GM19351 (cell line): Measurements from ENCODE around the gene NPRL2.

Source experiments
- ATAC-seq: cut with Tn5 transposase; IDR thresholded peaks from one replicate; pipeline ENCODE4 v1.9.1; 2021; ENCODE audit warnings: mild to moderate bottlenecking, moderate library complexity; ENCODE audit not compliant: unreplicated experiment

The NPRL2 gene

DNA sequence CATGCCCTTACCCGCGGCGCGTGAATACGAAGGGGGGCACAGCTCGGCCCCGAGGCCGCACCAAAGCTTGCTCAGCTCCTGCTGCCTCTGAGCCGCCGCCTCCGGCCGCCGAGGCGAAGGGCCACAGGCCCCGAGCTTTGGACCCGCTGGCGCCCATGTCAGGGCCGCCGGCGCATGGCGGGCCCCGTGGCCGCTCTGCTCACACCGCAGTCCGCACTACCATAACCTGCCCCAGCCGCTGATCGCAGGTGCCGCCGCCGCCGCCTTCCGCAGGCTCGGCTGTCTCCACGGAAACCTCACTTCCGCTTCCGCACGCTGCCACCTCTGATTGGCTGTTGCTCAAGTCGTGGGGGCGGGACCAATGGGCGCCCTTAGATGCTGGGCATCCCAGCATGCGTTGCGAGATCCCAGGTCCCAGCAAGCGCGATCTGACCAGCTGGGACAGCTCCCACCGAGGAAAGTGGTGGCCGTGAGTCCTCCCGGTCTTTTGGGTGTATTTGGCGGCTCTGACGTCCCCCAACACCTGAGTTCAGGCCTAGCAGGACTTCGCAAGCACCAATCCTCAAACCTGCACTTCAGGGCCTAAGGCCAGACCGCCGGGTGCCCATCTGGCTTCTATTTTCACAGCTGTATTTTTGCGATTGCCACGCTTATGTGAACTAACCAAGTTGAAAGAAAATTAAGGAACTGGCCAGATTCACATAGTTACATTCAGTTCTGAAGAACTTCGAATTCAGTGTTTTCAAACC, 22.5 kb downstream of the NPRL2 start, which contains the start of gene TUSC2:
TSS of gene TUSC2 (minus strand) at position 281 of the 749 bp plus-strand sequence. CDS start at position 157, 124 bp downstream.
- ATAC-seq = peak; percentile 92

DNA sequence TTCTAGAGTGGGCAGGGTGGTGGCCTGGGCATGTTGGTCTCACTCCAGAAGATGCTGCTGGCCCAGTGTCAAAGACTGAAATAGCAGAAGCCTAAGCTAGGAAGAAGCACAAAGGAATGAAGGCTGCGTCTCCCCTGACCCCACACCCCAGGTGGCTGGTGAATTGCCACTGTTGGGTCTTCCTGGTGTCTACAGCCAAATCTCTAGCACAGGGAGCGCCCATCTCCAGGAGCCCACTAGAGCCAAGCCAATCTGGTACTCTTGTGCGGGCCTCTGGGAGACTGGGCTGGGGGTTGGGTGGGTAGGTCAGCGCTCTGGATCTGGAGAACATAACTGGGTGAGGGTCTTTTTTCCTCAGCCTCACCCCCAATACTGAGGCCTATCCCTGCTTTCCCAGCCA, 23.4 kb downstream of the NPRL2 start:
- ATAC-seq = no peak

DNA sequence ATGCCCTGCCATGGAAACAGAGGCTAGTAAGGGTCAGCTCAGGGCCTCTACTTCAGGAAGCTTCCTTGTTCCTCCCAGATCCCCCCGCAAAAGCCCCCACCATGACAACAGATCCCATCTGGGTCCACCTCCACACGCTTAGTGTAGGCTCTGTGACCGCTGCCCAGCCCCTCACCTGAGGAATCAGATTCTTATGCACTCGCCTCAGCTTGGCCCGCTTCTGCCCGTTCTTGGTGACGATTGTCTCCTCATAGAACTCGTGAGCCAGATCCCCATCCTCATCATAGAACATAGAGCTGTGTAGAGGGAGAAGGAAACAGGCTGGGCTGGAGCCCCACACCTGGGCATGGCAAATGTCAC, 24.4 kb downstream of the NPRL2 start:
- ATAC-seq = no peak

DNA sequence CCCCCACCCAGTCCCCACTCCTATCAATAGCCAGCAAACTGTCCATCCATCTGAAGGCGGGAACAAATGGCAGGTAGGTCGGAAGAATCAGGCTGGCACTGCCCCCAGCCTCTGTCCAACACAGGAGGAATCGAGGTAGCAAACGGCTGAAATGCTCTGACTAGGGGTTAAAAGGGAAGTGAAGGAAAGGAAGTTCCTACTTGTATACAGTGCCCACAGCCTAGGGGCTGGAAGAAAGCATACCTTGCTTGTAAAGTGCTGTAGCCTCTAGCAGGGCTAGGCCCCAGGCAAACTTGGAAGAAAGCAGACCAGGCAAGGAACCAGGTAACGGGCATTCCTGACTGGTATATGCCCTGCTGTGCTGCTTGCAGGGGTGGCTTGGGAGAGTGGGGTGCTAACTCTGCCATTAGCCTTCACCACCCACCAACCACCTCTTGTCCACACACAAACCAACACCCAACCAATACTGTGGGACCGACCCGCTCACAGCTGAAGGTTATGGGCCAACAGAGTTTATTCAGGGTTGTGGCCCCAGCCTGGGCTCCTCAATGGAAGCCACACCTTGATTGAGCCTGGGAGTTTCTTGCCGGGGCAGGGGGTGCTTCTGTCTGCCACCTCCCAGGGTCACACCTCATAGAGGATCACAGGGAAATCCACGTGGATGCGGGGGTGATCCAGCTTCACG, 24.9 kb downstream of the NPRL2 start:
- no peak for ATAC-seq

DNA sequence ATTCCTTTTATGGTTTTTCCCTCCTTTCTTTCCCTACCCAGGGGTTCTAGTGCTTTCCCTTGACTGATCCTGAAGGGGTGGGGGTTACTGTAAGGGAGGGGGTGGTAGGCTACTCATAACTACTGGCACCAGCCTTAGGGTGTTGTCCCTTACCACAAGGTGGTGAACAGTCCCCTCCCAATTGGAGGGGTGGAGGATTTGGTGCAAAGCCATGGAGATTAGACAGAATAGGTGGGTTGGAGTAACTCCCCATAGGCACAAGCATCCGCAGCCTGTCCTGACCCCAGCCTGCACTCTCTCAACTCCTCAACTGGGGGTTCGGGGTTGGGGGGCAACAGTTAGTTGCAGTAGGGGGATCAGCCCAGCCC, 25.5 kb downstream of the NPRL2 start:
- no peak for ATAC-seq

DNA sequence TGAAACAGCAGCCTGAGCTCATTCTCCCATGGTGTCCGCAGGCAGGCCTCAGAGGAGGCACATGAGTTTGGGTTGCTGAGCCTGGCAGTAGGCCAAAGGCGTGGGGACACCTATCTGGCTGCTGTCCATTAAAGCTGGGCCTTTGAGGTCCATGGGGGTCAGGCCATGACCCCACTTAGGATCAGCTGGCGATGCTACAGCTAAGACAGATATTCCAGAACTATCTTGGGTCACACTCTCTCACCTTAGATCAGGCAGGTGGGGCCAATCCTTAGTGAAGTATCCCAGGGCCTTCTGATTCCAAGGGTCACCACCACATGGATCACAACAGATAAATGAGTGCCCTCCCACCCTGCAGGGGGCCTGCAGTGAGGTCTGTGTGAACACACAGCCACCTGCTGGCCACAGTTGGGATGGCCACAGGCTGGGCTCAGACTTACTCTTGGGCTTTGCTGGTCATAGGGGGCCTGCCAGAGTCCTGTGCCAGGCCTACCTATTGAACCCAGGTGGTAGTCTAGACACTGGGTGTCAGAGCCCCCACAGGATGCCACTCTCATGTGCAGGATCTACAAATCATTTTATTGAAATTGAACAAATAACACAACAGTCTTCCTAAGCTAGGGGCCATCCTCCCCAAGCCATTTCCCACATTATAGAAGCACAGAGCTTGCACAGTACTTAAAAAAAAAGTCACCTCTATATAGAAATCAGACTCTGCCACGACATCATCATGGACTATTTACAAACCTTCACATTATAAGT, 26.0 kb downstream of the NPRL2 start:
- no peak for ATAC-seq

DNA sequence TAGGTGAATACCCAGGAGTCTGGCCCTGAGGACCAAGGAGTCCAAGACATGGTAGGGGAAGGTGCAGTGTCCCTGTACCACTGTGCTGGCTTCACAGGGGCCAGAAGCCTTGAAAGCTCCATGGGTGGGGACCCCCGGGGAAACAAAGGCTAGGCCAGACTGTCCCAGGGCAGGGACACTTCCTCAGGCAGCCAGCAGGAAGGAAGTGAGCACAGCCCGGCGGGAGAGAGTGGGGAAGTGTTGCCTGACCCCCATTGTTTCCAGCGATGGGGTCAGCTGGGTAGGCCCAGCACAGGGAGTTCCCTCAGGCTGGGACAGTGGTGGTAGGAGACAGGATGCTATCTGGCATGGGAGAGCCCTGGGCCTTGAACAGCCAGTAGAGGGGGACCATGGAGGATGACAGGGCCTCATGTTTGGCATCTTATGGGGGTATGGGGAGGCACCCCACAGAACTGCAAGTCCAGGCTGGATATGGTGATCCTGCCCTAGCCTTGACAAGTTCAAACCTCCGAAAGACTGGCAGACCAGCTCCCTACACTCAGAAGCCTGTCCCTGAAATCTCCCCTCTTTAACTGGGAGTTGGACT, 26.9 kb downstream of the NPRL2 start:
- ATAC-seq = no peak

DNA sequence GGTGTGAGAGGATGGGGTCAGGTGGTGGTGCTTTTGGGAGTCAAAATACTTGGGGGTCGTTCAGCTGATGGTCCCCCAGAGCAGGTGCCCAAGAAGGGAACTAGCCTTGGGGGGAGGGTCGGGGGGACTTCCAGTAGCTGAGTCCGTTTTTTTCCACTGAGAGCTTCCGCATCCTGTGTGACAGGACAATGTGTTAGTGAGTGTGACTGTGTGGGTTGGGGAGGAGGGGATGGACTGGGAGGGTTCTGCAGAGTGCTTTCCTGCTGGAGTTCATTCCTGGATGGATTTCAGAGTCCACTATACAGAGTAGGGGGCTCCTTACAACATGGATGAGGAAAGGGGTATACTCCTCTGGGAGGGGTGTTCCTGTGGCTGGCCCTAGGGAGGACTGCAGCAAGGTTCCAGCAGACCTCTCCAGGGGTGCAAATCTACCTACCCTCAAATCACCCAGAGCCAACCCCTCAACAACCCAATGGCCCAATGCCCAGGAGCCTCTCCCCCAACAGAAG, 27.4 kb downstream of the NPRL2 start:
- no peak for ATAC-seq

DNA sequence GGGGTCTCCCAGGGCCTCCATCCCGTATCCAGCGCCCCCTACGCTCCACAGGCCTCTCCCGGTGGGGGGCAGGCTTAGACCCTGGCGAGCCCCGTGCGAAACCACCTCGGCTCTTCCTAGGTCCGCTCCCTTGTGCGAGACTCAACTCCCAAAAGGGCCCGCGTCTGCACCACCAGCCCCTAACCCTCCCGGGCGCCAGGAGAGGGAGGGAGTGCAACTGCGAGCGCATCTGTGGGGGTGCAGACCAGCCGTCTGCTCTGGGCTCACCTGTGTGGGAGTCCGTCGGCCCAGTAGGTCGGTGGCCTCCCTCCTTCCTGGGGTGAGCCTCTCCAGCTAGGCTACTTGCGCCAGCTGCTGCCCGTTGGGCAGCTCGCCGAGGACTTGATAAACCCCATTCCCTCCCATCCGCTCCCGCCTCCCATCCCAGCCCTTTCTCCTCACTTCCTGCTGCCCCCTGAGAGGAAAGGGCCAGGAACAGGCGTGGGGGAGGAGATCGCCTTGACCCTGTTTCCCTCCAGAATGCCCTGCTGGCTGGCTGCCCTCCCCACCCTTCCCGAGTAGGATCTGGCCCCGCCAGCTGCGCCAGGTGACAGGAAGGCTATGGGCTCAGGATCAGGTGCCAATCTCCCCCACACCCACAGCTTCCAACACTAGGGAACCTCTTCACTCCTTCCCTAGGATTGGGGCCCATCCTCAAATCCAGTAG, 28.0 kb downstream of the NPRL2 start, which contains the start of gene HYAL2:
TSS of gene HYAL2 (minus strand) at position 360 of the 706 bp plus-strand sequence. CDS start 2,256 bp downstream, outside the sequence.
- ATAC-seq = no peak

DNA sequence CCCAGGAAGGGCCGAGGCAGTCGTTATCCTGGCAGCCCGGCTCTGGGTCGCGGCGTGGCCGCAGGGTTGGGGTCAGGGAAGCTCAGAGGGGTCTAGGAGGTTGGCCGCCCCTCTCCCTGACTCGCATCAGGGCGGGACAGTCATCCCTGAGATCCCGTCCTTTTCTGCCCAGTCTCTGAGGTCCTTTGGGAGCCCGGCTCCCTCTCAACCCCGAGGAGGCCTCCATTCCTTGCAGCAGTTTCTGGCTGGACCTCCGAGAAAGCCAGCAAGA, 28.5 kb downstream of the NPRL2 start:
- ATAC-seq = no peak

DNA sequence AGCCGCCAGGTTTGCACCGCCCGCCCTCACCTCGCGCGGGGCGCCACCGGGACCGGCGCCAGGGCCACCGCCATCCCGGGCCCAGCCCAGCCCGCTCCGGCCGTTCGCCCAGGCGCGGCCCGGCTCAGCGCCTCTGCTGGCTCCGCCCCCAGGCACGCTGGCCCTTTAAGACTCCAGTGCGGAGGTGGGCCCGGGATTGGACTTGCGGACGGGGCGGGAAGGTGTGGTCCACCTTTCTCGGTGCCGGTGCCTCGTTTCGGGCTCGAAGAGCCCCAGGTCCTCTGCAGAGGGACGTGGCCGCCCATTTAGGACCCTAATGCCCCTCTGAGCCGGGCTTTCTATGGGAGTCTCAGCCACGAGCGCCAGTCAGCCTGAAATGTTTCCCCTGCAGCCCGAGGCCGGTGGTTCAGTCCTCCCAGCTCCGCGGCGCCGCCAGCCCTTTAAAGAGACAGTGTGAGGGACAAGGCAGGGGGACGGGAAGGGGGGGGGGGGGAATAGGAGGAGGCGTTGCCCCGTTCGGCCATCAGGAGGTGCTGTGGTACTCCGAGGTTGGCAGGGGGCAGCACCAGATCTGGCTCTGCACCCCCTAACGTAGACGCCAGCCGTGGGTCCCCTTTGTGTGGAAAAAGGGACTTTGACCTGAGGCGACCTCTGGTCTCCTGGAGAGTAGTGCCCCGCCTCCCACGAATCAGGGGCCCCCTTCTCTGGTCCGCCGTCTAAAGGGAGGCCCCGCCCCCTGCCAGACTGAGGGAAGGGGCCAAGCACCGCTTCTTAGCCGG, 29.1 kb downstream of the NPRL2 start:
- ATAC-seq = peak; percentile 70

DNA sequence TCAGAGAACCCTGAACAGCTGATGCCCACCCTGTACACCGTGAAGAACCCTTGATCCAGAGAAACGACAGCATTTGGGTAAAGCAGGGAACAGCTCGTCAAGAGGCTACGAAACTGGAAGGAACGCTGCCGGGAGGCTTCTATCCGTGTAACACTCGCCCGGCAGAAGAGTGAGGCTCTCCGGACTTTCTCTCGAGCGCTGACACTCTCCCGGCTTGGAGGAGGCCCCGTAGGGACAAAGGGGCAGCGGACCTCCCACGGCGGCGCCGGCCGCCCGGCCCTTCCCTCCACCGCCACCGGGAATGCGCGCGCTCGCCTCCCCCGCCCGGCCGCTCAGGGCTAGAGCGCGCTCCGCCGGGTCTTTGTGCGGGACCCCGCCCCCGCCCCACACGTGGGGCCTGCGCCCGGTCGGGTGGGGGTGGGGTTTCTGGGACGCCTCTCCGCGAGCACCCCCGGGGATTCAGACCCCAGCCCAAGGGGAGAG, 29.7 kb downstream of the NPRL2 start:
- ATAC-seq = peak; percentile 40

DNA sequence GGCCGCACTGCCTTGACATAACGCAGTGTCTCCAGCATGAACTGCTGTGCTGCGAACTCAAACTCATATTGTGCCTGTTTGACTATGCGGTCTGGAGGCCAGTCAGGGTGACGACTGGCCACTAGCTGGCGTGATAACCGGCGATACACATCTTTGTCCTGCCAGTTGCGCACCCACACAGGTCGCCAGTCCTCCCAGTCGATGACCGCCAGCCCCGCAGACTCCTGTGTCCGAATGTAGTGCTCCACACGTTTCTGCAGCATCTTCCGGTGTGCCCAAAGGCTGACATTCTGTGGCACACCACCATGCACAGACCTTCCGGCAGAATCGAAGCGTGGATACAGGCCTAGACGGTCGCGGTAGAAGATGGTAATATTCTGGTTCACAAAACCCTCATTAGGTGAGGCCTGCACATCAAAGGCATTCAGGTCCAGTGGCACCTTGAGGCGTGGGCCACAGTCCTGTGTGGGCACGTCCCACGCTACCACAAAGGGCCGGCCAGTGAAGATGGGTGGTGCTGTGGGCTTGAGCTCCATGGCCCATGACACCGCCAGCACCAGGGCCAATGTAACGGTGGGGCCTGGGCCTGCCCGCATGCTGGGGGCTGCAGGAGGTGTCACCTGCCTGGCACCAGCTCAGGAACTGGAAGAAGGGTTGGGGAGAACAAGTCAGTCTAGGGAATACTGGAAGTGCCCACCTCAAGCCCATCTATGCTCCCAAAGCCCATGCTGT, 30.5 kb downstream of the NPRL2 start:
- ATAC-seq = no peak

DNA sequence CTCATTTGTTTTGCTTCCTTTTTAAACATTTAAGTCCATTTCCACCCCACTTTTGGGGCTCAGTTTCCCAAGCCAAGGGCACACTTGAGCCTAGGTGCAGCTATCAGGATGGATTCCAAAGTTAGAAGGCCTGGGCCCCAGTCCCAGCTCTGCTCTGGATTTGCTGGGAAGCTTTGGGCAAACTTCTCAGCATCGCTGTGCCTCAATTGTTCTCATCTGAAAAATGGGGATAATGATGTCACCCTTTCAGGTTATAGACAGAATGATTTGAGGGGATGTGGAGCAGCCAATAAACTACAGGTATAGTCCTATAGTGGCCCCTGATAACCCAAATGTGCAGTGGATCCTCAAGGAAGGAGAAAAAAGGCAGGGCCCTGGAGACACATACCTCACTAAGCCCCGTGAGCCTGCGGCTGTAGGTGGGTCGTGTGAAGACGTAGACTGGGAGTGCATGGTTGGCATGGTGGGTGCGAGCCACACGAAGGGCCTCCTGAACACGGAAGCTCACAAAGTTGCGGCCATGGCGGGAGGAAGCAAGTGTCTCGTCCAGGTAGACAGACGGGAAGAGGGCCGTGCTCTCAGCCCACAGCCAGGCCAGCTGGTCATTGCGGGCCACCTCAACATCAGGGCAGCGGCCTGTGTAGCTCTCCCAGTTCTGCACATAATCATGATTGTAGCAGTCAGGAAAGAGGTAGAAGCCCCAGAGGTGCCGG, 31.2 kb downstream of the NPRL2 start:
- ATAC-seq = no peak

DNA sequence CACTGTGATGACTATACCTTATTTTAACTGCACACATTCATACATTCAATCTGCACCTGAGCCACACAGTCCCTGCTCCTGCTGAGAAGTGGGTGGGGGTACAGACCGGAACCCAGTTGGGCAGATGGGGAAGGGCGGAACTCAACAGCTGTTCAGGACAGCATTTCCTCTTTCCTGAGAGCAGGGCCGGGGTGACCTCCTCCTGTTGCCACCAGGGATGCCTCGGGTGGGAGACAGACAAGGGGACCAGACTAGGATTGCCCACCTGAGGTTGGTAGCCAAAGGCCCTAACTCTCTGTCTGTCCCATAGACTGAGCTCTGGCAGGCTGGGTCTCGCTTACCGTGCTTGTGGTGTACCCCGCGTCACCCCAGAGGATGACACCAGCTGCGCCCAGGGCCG, 32.0 kb downstream of the NPRL2 start:
- no peak for ATAC-seq

DNA sequence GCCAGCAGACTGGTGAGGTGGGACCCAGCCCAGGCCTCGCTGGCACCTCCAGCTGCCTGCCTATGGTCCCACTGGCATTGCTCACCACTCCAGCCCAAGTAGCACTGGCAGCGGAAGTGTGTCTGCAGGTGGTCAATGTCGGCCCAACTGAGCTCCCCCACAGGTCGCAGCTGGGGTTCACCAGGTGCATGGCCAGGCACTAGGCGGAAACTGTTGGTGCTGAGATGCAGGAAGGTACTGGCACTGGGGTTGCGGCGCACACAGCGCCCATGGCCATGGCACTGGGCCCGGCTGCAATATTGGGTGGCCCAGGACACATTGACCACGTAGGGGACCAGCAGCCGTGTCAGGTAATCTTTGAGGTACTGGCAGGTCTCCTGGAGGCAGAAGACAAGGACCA, 32.4 kb downstream of the NPRL2 start:
- ATAC-seq = no peak

DNA sequence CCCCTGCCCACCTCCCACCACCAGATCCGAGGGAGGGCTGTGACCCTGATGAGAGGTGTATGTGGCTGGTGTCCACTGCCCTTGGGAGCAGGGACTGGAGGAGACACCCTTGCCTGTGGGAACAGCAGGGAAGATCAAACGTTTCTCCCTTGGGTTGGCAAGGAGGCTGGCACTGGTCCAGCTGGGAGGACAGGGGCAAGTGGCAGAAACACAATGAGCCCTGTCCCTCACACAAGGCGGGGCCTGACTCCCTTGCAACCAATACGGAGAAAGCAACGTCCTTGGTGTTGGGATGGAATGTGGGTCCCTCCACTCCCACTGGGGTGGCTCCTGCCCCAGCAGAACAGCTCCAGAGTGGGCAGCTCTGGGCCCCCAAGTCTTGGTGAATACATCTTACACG, 33.3 kb downstream of the NPRL2 start:
- no peak for ATAC-seq

DNA sequence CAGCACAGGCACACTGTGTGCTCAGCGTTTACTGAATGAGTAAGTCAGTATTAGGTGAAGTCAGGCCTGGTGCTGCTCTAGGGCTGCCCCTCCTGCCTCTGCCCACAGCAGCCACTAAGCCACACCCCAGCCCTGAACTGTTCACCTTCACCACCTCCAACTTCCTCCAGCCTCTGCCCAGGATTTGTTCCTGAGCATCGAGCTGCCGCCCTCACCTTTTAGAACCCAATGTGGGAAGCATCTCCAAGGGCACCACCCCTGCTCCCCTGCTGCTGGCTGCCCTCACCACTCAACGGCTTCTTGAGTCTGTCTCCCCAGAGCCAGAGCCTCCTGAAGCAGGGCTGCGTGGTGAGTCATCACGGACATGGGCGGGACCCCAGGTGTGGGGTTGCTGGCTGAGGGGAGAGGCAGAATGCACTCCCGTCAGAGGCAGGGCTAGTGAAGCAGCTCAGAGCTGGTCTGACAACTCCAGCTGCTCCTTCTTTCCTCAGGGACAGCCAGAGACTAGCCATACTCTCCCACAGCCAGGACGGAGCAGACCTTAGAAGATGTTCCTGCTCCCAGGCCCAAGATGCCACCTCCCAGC, 33.8 kb downstream of the NPRL2 start:
- ATAC-seq = peak; percentile 46
